Trophoblast cell (in vitro differentiated cells and primary cell): ENCODE data around the gene TMPRSS11D.

ENCODE experiments used
- DNase-seq, 2 donors: peaks; one replicate each; pipeline ENCODE4 v3.0.0-alpha.2; 2016
- H2AFZ ChIP-seq: 2 replicates; pipeline ENCODE4 v1.6.1; 2013; ENCODE audit warnings: low read length, moderate library complexity, mild to moderate bottlenecking; ENCODE audit not compliant: insufficient read depth, poor library complexity
- H2AK5ac ChIP-seq: 2 replicates; pipeline ENCODE4 v1.6.1; 2013; ENCODE audit warnings: mild to moderate bottlenecking, low read length
- H2BK120ac ChIP-seq: 2 replicates; pipeline ENCODE4 v1.6.1; 2013; ENCODE audit warnings: low read length, mild to moderate bottlenecking, moderate library complexity; ENCODE audit not compliant: insufficient read depth, poor library complexity
- H2BK12ac ChIP-seq: 2 replicates; pipeline ENCODE4 v1.6.1; 2013; ENCODE audit warnings: mild to moderate bottlenecking, low read length, moderate library complexity
- H2BK5ac ChIP-seq: 2 replicates; pipeline ENCODE4 v1.6.1; 2013; ENCODE audit warnings: low read length, low read depth, moderate library complexity, mild to moderate bottlenecking; ENCODE audit not compliant: poor library complexity
- H3K14ac ChIP-seq: 2 replicates; pipeline ENCODE4 v1.6.1; 2013; ENCODE audit warnings: mild to moderate bottlenecking, low read length
- H3K18ac ChIP-seq: 2 replicates; pipeline ENCODE4 v1.6.1; 2013; ENCODE audit warnings: mild to moderate bottlenecking, low read length
- H3K23ac ChIP-seq: 2 replicates; pipeline ENCODE4 v1.6.1; 2013; ENCODE audit warnings: low read length
- H3K27ac ChIP-seq: 2 replicates; pipeline ENCODE4 v1.5.1; 2013; ENCODE audit warnings: low read depth, mild to moderate bottlenecking, inconsistent platforms, low read length, moderate library complexity
- H3K27me3 ChIP-seq: 2 replicates; pipeline ENCODE4 v1.6.1; 2013; ENCODE audit warnings: inconsistent platforms, mild to moderate bottlenecking, low read length, moderate library complexity; ENCODE audit not compliant: insufficient read depth
- H3K36me3 ChIP-seq, 2 experiments: 1 replicate in 1 of 2; 2 replicates in 1 of 2; pipeline ENCODE4 v1.6.1; 2013; ENCODE audit warnings: low read length in 2 of 2, mild to moderate bottlenecking in 2 of 2, moderate library complexity in 1 of 2; ENCODE audit not compliant: insufficient read depth in 2 of 2, control insufficient read depth in 1 of 2
- H3K4ac ChIP-seq: 2 replicates; pipeline ENCODE4 v1.6.1; 2013; ENCODE audit warnings: low read depth, mild to moderate bottlenecking, low read length, moderate library complexity
- H3K4me1 ChIP-seq, 2 experiments: 1 replicate in 1 of 2; 2 replicates in 1 of 2; pipeline ENCODE4 v1.6.1; 2013; ENCODE audit warnings: low read length in 2 of 2, mild to moderate bottlenecking in 2 of 2, moderate library complexity in 1 of 2; ENCODE audit not compliant: insufficient read depth in 2 of 2, control insufficient read depth in 1 of 2
- H3K4me2 ChIP-seq: 2 replicates; pipeline ENCODE4 v1.6.1; 2013; ENCODE audit warnings: inconsistent platforms, mild to moderate bottlenecking, low read length, moderate library complexity
- H3K4me3 ChIP-seq: 2 replicates; pipeline ENCODE4 v1.5.1; 2013; ENCODE audit warnings: mild to moderate bottlenecking, low read depth, low read length, inconsistent platforms
- H3K79me1 ChIP-seq: one replicate; pipeline ENCODE4 v1.6.1; 2013; ENCODE audit warnings: low read length
- H3K79me2 ChIP-seq: 2 replicates; pipeline ENCODE4 v1.6.1; 2013; ENCODE audit warnings: low read length, mild to moderate bottlenecking; ENCODE audit not compliant: control insufficient read depth, insufficient read depth, poor library complexity
- H3K9ac ChIP-seq: 2 replicates; pipeline ENCODE4 v1.6.1; 2013; ENCODE audit warnings: mild to moderate bottlenecking, low read length
- H3K9me3 ChIP-seq: 2 replicates; pipeline ENCODE4 v1.6.1; 2013; ENCODE audit warnings: low read depth, mild to moderate bottlenecking, control low read depth, inconsistent platforms, low read length; ENCODE audit not compliant: insufficient read depth
- H4K12ac ChIP-seq: 2 replicates; pipeline ENCODE4 v1.6.1; 2013; ENCODE audit warnings: low read depth, mild to moderate bottlenecking, low read length, moderate library complexity
- H4K8ac ChIP-seq: 2 replicates; pipeline ENCODE4 v1.6.1; 2013; ENCODE audit warnings: low read depth, mild to moderate bottlenecking, low read length, moderate library complexity
- H4K91ac ChIP-seq: one replicate; pipeline ENCODE4 v1.6.1; 2013; ENCODE audit warnings: low read depth, mild to moderate bottlenecking, low read length, moderate library complexity
- WGBS: extraction: QIAGEN DNeasy Blood & Tissue Kit; methylation state at CpG from one replicate; pipeline ENCODE4 v1.1.7; 2013; ENCODE audit warnings: missing lambda C conversion rate; ENCODE audit not compliant: insufficient read length, insufficient coverage; ENCODE audit errors: extremely low coverage; 5-methylcytosine and 5-hydroxymethylcytosine counted together

TMPRSS11D gene

GRCh38 chr4:67918428-67918827 is 34.6 kb upstream of the TMPRSS11D start:
- Histone ChIP-seq H3K79me2 (no peaks in the 10 kb centered on the region), H3K14ac (no peak overlapping the region), H3K9ac (no peak overlapping the region), H3K36me3 (no peaks in the 10 kb centered on the region), H4K8ac (no peak overlapping the region), H3K4ac (no peak overlapping the region), H2BK5ac (no peak overlapping the region), H3K18ac (no peak overlapping the region), H4K12ac (no peak overlapping the region), H2BK120ac (no peak overlapping the region), H2AK5ac (no peak overlapping the region), H3K27me3 (no peaks in the 10 kb centered on the region), H3K9me3 (no peaks in the 10 kb centered on the region), H3K79me1 (no peaks in the 10 kb centered on the region), H3K4me2 (no peak overlapping the region), H3K4me3 (no peak overlapping the region), H4K91ac (no peak overlapping the region), H2AFZ (no peak overlapping the region), H2BK12ac (no peak overlapping the region), H3K27ac (no peak overlapping the region), H3K4me1 (no peaks in the 10 kb centered on the region), H3K23ac (no peak overlapping the region)
- DNase-seq, result no peak

- Histone ChIP-seq H2BK120ac (no peak overlapping the region), H2AFZ (no peak overlapping the region), H3K27ac (no peak overlapping the region), H3K4ac (no peak overlapping the region), H3K4me3 (no peak overlapping the region), H3K79me1 (no peaks in the 10 kb centered on the region), H2BK12ac (no peak overlapping the region), H4K91ac (no peak overlapping the region), H3K4me1 (no peaks in the 10 kb centered on the region), H3K4me2 (no peak overlapping the region), H3K9ac (no peak overlapping the region), H2BK5ac (no peak overlapping the region), H3K36me3 (no peaks in the 10 kb centered on the region), H4K12ac (no peak overlapping the region), H3K79me2 (no peaks in the 10 kb centered on the region), H3K18ac (no peak overlapping the region), H3K14ac (no peak overlapping the region), H4K8ac (no peak overlapping the region), H3K23ac (no peak overlapping the region), H3K27me3 (no peaks in the 10 kb centered on the region), H3K9me3 (no peaks in the 10 kb centered on the region), H2AK5ac (no peak overlapping the region)
- WGBS, result no CpG with 5 or more reads among the region's 5 CpGs
- no peak for DNase-seq
Observed at GRCh38 chr4:67915400-67915966, 31.7 kb upstream of the TMPRSS11D start.

- Histone ChIP-seq H3K27ac (no peak overlapping the region), H3K9ac (no peak overlapping the region), H2BK120ac (no peak overlapping the region), H2BK12ac (no peak overlapping the region), H4K12ac (no peak overlapping the region), H3K79me1 (no peaks in the 10 kb centered on the region), H3K4ac (no peak overlapping the region), H3K23ac (no peak overlapping the region), H4K8ac (no peak overlapping the region), H2AFZ (no peak overlapping the region), H3K18ac (no peak overlapping the region), H2AK5ac (no peak overlapping the region), H3K14ac (no peak overlapping the region), H3K4me2 (no peak overlapping the region), H4K91ac (no peak overlapping the region), H3K79me2 (no peaks in the 10 kb centered on the region), H3K4me1 (no peaks in the 10 kb centered on the region), H3K36me3 (no peaks in the 10 kb centered on the region), H3K9me3 (no peaks in the 10 kb centered on the region), H2BK5ac (no peak overlapping the region), H3K27me3 (no peaks in the 10 kb centered on the region), H3K4me3 (no peak overlapping the region)
- no peak for DNase-seq
- WGBS, result no CpG with 5 or more reads among the region's 2 CpGs
Observed at GRCh38 chr4:67912080-67912479, 28.3 kb upstream of the TMPRSS11D start.

GRCh38 chr4:67911638-67912037 is 27.8 kb upstream of the TMPRSS11D start:
- no peaks in the 10 kb centered on the region for H3K27me3 ChIP-seq
- no peak overlapping the region for H3K18ac ChIP-seq
- no peak overlapping the region for H3K4me2 ChIP-seq
- no peak overlapping the region for H4K91ac ChIP-seq
- no peak overlapping the region for H2BK5ac ChIP-seq
- DNase-seq, result no peak
- H2AFZ ChIP-seq, result no peak overlapping the region
- H4K8ac ChIP-seq, result no peak overlapping the region
- H3K27ac ChIP-seq, result no peak overlapping the region
- H3K14ac ChIP-seq, result no peak overlapping the region
- no peak overlapping the region for H2BK12ac ChIP-seq
- no peak overlapping the region for H3K4ac ChIP-seq
- H3K4me3 ChIP-seq, result no peak overlapping the region
- H3K23ac ChIP-seq, result no peak overlapping the region
- H3K79me1 ChIP-seq, result no peaks in the 10 kb centered on the region
- no peaks in the 10 kb centered on the region for H3K9me3 ChIP-seq
- H2BK120ac ChIP-seq, result no peak overlapping the region
- H2AK5ac ChIP-seq, result no peak overlapping the region
- H4K12ac ChIP-seq, result no peak overlapping the region
- H3K9ac ChIP-seq, result no peak overlapping the region
- H3K36me3 ChIP-seq, result no peaks in the 10 kb centered on the region
- no peaks in the 10 kb centered on the region for H3K79me2 ChIP-seq
- no CpG with 5 or more reads among the region's 3 CpGs for WGBS
- no peaks in the 10 kb centered on the region for H3K4me1 ChIP-seq
